Activated T-helper 1 cell treated with Interleukin-2 at 50 U/mL for 16 hours (primary cell): ENCODE results near the gene CTNNA1.
"Not testable (repeated sequence)": the region's sequence is repeated elsewhere in the genome, so short reads cannot be mapped to it uniquely, and the experiment has no call there.

Source experiments
- DNase-seq: peaks from one replicate; pipeline ENCODE4 v3.0.0-alpha.2; 2020; ENCODE audit warnings: low read depth

The CTNNA1 gene

DNA sequence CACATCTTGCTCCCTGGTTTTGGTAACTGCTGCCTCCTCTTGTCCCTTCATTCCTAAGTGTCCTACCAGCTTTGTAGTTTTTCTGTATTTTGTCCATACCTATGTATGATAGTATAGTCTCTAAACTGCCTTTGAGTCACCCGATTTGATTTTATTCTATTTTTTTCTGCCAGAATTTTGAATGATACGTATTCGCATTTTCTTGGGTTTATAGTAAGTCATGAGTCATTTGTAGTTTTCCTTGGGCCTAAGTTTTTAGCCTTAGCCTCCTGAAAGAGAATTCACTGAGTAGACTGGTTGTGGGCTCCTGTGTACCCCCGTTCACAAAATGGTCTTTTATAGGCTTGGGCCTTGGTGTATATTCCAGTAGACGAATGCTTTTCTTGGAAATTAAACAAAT, 62.3 kb downstream of the CTNNA1 start:
- DNase-seq = no peak

DNA sequence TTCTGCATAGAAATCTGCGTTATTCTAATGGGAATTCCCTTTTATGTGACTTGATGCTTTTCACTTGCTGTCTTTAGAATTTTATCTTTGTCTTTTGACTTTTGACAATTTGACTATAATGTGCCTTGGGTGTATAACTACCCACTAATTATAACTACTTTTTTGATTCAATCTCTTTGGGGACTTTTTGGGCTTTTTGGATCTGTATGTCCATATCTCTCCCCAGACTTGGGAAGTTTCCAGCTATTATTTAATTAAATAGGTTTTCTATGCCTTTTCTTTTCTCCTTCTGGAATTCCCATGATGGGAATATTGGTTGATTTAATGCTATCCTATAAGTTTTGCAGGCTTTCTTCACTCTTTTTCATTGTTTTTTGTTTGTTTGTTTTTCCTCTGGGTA, 64.0 kb downstream of the CTNNA1 start:
- no peak for DNase-seq

DNA sequence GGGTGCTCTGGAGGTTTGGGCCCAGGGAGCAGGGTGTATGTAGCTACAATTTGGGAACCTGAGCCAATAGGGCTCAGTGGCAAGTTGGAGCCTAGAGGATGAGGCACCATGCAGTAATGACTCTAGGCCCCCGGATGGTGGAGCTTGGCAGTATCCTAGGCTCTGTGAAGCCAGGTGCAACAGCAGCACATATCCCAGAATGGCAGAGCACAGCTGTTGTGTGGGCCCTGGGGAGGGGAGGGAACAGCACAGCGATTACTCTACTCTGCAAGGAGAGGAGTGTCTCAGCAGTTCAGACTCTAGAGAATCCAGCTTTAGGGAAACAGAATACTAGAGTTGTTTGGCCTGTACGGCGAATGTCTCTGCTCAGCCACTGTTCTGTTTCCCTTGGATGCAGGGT, 65.9 kb downstream of the CTNNA1 start:
- no peak for DNase-seq

DNA sequence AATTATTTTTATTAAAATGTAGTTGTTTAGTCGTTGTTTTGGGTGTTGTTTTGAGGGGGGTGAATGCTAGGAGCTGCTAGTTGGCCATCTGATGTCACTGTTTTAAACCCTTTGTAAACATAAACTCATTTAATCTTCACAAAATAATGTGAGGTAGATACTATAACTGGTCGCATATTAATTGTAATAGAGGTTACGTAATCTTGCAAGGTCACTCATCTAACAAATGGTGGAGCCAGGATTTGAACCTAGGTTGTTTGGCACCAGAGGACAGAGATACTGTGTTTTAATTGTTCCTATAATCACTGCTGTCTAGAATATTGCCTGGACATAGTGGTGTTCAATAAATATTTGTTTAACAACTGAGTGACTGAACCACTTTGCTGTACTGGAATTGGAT, 67.5 kb downstream of the CTNNA1 start:
- DNase-seq = no peak

DNA sequence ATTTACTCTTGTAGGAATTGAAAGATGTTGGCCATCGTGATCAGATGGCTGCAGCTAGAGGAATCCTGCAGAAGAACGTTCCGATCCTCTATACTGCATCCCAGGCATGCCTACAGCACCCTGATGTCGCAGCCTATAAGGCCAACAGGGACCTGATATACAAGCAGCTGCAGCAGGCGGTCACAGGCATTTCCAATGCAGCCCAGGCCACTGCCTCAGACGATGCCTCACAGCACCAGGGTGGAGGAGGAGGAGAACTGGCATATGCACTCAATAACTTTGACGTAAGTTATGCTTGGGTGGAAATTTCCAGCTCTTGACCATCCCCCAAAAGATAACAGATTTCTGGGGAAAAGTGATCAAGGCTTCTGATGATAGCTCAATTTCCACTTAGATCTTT, 71.3 kb downstream of the CTNNA1 start:
- no peak for DNase-seq

DNA sequence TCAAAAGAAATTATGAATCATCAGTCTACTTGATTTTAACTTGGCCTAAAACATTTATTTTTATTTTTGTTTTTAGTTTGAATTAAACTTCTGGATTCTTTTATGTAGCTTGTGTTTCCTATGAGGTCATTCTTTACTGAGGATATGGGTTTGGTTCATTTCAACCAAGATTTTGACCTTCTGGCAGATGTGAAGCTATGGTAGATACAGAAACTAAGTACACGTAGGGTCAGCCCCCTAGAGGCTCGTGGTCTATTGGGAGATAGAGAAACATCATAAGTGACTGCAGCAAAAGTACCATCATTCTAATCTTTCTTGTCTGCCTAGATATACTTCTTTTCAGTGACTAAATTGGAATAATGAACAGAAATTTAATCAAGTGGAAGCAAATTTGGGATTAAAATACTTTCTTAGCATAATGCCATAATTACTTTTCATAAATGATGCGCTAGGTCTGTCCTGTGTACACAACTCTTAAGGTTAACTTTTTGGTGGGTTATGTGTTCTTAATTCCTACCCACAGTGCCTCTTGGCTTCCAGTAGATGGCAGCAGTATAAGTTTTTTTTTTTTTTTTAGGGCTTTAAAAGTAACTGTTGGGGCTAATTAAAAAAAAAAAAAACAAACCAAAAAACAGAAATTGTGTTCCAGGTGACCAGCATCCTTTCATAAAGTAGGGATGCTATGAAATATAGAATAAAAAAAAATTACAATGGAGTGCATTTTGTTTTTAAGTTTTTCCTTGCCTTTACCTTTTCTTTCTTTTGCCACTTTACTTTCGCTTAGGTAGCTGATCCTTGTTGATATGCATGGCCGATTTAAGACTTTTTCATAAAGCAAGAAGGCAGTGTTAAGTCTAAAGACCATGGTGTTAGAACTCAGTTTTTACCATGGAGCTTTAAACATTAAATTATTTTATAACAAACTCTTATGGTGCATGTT, 72.0 kb downstream of the CTNNA1 start:
- no peak for DNase-seq

DNA sequence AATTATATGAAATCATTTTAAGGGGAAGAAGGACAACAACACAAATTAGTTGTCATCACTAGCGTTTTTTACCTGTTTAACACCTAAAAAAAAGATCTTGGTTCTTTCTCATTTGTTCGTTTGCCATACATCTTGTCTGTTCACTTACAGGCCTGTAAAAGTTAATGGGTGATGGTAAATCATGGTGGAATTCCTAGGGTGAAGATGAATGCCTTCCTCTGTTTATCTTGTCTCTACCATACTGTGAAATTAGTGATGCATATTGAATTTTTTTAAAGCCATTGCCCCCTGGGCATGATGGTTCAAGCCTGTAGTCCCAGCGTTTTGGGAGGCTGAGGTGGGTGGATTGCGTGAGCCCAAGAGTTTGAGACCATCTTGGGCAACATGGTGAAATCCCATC, 75.3 kb downstream of the CTNNA1 start:
- no peak for DNase-seq

DNA sequence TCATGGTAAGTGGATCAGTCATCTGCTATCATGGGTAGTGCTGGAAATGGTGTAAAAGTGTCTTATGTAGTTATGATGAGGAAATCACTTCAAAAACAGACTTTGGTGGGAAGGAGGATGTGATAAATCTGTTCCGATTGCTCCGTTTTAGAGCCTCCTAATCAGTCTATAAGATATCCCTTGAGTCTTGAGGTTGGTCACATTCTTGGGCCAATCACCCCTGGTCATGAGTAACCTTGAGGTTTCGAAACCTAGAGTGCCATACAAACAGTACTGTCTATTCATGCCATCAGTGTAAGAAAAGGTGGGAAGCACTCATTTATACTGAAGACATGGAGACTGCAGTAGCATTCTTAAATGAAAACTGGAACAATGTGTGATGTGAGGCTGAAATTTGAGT, 76.1 kb downstream of the CTNNA1 start:
- DNase-seq = no peak

DNA sequence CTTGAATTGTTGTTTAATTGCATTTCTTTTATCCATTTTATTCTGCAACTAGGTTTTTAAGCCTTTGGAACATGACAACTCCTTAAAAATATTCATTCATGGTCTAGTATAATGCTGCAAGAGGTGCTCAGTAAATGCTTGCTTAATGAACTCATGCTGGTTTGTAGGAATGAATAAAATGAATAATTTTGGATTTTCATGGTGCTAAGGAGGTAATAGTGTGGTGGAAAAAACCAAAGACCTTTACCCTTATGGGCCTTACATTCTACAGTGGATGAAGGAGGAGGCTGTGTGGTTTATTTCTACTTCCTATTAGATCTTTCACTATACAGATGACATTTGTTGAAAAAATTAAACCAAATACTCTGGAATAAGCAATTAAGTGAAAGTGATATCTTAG, 78.5 kb downstream of the CTNNA1 start:
- no peak for DNase-seq

DNA sequence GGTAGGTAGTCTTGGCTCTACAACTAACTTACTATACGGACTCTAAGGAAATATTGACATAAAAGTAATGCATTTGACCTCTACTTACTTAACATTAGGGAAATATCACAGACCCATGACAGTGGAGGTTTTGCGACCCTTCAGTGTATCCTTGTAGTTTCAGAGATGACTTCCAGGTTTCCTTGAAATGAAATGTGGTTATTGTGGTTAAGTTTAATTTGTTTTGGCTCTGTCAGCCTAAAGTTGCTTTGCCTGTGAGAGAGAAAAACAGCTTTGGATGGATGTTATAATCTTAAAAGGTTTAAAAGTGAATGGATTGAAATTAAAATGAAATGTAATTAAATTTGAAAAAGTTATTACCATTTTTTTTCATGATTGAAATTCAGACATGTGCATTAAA, 79.0 kb downstream of the CTNNA1 start:
- no peak for DNase-seq

DNA sequence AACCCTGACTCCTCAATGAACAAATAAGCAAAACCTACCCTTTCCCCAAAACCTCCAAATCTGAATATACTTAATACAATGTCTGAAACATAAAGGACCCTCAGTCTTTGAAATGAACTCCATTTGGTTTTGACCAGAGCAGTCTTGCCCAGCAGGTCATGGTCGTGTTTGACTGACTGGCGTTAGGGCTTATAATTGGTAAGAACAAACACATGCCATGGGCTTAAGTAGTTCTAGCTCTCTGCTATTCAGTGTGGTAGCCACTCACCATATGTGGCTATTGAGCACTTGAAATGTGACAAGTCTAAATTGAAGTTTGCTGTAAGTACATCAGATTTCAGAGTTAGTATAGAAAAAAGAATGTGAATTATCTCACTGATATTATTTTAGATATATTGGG, 79.9 kb downstream of the CTNNA1 start:
- DNase-seq = no peak

DNA sequence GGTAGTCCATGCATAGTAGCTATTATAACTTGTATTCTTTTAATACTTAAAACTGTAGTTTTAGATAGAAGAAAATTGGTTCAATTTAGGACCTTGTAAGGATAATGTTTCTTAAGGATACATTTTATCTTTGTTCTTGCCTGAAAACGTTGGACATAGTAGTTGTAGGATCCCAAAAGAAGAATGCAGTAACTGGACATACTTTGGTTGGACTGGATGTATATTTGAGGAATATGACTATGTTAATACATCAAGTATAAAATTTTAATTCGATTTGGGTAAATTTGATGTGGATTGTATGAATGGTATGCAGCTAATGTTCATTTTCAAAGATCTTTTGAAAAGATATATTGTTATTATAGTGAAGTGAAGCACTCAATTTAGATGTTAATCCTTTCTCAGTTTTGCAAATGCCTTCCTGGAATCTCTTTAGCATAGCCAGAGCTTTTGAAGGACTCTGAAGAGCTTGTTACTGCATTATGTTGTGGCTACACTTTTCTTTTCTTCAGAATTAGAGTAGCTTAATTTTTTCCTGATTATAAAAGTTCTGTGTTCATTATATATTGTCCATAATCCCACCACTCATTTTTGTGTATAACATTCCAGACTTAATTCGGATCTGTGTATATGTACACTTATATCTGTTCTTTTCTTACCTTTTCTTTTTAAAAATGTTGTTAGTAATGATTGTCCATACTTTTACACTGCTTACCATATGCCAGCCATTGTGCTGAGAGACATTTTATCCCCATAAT, 80.7 kb downstream of the CTNNA1 start:
- no peak for DNase-seq

DNA sequence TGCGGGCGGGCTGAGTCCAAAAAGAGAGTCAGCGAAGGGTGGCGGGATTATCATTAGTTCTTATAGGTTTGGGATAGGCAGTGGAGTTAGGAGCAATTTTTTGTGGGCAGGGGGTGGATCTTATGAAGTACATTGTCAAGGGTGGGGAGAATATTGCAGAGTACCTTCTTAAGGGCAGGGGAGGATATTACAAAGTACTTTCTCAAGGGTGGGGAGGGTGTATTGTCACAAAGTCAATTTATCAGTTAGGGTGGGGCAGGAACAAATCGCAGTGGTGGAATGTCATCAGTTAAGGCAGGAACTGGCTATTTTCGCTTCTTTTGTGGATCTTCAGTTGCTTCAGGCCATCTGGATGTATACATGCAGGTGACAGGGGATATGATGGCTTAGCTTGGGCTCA, 81.6 kb downstream of the CTNNA1 start:
- DNase-seq = not testable (repeated sequence)

DNA sequence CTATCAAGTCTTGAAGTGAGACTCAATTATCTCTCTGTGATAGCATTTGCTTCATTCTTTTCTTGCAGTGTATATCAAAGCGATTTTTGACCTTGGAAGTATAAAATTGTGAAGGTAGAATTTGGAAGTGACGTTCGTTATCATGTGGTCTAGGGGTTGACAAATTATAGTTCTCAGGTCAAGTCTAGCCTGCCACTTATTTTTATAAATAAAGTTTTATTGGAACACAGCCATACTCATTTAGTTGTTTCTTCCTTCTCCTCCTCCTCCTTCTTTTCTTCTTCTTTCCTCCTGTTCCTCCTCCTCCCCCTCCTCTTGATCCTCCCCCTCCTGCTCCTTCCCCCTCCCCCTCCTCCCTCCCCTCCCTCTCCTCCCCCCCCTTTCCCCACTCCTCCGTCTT, 83.9 kb downstream of the CTNNA1 start:
- DNase-seq = no peak

DNA sequence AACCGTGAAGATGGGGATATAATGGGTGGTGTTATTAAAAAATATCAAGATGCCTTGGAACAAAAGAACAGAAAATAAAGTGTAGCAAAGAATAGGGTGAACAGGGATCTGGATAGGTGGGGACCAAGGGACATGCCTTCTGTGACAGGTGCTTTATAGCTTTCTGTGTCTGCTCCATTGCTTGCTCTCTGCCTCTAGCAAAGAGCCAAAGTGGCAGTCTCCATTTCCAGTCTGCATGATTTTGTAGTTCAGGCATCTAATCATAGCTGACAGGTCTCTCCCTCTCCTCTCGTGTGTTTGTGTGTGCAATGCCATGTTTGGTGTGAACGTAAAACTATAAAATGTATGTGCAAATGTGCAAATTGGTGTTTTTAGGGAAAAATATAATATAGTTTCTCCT, 86.9 kb downstream of the CTNNA1 start:
- DNase-seq = no peak

DNA sequence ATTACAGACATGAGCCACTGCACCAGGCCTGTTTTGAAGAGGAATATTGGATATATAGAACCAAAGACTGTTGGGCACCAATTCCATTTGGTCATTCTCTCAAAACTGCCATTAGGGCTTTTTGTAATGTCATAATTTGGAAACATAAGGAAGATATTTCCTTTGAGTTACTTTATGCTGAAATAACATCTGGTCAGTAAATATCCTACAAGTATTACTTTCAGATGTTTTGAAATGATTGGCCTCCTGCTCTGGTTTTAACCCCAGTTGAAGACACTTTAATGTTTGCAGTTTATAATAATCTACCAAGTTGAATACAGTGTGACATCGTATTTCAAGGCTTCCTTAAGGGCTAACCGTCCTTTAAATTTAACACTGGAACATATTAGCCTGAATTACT, 88.3 kb downstream of the CTNNA1 start:
- no peak for DNase-seq

DNA sequence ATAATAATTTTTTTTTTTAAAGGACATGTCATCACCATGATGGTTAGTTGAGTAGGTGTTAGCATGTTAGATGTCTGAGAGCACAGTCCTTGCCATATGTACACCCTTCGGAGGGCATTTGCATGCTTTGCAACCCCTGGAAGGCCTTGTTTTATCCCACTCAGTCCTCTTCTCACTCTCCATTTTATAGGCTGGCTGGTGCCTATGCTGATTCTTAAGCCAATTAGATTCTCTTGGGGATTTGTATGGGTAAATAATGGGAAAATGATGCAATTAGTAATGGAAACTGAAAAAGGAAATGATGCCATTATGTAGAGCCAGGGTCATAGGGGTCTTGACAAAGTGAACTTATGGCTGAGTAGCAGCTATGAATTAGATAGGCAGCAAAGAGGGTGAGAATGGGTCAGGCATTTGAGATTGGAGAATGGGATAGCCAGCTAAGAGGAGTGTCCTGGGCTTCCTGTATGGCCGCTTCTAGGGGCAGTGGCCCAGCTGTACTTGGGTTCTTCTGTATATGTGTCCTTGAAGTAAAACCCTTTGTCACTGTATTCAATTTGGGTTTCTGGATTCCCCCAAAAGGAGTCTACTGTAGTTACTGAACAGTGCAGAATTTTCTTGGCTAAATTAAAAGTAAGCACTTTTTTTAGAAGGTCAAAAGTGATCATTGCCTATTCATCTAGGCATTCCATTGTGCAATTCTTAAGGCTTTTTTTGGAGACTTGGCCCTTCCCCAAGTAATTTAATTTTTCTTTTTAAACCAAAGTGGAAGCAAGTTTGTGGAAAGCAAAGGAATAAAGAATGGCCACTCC, 90.3 kb downstream of the CTNNA1 start:
- no peak for DNase-seq

DNA sequence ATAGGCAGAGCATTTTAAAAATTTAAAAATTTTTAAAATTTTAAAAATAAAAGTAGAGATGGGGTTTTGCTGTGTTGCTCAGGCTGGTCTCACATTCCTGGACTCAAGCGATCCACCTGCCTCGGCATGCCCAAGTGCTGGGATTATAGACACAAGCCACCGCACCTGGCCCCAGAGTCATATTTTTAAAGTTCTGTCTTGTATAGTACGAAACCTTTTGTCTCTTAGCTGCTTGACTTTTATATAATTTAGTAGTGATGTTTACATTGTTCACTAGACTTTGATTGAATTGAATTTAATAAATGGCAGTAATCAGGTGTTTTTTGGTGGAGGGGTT, 90.9 kb downstream of the CTNNA1 start:
- no peak for DNase-seq

DNA sequence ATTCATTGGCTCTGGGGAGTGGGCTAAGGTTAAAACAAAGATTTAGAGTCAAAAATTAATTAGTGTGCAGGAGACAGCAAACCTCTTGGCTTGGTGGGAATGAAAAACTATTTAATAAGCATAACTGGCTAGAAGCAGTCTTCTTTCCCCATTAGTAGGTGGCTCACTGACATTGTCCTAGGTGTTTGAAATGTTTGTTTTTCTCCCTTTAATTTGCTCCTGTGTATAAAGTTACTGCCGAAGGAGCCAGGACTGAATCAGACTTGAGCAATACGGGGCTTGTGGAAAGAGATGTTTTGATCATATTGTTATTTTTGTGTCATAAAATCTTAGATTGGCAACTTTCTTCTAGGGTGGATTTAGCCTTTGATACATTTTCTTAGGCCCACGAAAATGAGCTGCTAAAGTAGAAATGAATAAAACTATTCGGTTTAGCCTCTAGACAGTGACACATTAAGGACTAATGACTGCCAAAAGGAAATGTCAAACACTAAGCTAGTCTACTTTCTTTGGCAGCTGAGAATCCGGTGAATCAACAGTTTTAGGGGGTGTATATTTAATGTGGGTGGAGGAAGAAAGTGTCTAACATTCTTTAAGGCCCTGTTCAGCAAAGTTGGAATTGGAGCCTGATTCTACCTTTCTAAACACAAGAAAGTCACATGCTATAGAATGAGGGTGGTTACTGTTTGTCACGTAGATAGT, 91.7 kb downstream of the CTNNA1 start:
- no peak for DNase-seq

DNA sequence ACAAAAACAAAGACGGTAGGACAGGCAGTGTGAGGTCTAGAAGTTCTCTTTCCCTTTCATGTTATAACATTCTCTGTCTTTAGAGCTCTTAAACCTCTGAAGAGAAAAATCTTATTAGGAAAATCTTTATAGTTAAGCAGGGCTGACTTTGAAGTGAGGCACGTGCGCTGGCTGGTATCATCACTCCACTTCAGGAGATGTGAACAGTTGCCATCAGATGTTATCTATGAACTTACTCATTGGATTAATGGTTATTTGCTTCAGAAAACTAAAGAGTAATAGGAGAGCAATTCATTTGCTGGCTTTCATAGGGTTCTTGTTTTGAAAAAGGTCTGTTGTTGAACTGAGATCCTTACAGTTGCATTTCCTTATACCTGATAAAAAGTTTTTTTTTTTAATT, 96.2 kb downstream of the CTNNA1 start:
- DNase-seq = no peak

DNA sequence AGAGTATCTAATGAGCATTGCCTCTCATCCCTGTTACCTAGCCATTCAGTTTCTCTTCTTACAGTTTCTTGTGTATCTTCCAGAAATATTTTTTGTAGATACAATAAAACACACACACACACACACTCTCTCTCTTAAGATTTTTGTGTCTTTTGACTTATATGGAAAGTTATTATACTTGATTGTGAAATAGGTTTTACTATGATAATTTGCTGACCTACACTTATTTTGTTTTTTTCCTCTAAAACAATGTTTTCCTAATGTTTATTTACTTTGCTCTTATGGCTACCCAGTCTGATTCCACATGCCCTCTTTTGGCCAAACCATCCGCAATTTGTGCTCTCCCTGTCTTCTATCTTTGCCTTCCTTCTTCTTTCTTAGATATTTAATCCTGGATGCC, 96.7 kb downstream of the CTNNA1 start:
- no peak for DNase-seq

DNA sequence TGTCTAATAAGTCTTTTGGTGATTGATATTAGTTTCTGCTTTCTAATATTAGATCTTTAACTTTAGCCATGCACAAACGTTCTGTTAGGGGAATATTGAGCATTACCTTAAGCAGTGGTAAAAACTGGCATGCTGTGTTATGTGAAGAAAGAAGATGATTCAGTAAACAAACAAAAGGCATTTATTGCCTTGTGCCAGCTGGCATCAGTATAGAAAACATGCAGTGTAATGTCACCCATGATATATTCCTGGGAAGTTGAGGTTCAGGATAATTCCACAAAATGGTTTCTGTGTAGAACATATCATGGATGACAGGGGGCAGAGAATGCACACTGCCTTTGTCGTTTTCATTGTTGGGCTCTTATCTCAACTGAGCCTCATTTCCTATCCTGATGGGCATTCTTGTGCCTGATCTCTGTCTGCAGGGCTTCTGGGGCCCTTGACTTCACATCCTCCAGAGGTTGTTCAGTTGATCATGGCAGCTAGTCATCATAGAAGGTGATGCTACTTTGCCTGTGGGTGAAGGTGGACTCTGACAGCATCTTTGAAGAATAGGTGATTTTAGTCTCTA, 97.7 kb downstream of the CTNNA1 start:
- no peak for DNase-seq
